ENCODE measurements around the gene SUN1. TPM values are rescaled to one million over a fixed set of nuclear protein-coding genes. Genes with fewer than 3 reads are reported as not detected.

The SUN1 gene
- total and polyA plus RNA-seq, 2 experiments from 2014 or later = 63.3 to 145 TPM

DNA sequence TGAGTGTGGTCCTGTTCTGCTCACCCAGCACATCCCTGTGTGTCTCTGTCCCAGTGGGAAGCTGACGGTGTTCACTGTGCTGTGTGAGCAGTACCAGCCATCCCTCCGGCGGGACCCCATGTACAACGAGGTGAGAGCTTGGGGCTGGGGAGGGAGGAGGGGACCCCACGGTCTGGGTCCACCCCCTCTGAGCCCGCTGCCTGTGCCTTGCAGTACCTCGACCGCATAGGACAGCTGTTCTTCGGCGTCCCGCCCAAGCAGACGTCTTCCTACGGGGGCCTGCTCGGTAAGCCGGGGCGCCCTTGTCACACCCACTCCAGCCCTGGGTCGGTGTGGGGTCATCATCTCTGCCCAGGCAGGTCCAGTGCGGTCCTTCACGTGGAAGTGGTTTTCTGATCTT lies 61.4 kb downstream of the SUN1 start:
- ATAC-seq (no peak), DNase-seq (ENCODE audit: low spot score) (no peak)
- Histone ChIP-seq H3K4me1 (ENCODE audit: insufficient read depth) (no peaks in the 10 kb centered on the region), H3K27me3 (ENCODE audit: insufficient read depth) (no peaks in the 10 kb centered on the region), H2AFZ (no peak overlapping the region), H3K79me2 (replicated peaks; ENCODE audit: insufficient read depth) (peaks cover 7% of the 10 kb centered on the region), H3K4me2 (no peak overlapping the region), H3K4me3 (no peak overlapping the region), H3K9me2 (ENCODE audit: insufficient read depth) (no peaks in the 10 kb centered on the region), H3F3A (replicated peaks; ENCODE audit: low read depth) (0 out of 2 replicates have a peak, but pooled peaks cover 4% of the 10 kb centered on the region), H3K27ac (ENCODE audit: low read depth) (no peak overlapping the region), H4K20me1 (replicated peaks; ENCODE audit: insufficient read depth) (no peaks in the 10 kb centered on the region; the same call in 1 of the 2 replicates), H3K36me3 (ENCODE audit: insufficient read depth) (0 out of 2 replicates have a peak, but pooled peaks cover 6% of the 10 kb centered on the region)
- no peak for TF ChIP-seq ZNF331 (CRISPR knock-in tag; IDR thresholded peaks at IDR 0.05; ENCODE audit: low read depth)
- TF ChIP-seq STAT1 (IDR thresholded peaks at IDR 0.05; ENCODE audit: unreplicated experiment) = no peak
- TF ChIP-seq, protein P1, sequence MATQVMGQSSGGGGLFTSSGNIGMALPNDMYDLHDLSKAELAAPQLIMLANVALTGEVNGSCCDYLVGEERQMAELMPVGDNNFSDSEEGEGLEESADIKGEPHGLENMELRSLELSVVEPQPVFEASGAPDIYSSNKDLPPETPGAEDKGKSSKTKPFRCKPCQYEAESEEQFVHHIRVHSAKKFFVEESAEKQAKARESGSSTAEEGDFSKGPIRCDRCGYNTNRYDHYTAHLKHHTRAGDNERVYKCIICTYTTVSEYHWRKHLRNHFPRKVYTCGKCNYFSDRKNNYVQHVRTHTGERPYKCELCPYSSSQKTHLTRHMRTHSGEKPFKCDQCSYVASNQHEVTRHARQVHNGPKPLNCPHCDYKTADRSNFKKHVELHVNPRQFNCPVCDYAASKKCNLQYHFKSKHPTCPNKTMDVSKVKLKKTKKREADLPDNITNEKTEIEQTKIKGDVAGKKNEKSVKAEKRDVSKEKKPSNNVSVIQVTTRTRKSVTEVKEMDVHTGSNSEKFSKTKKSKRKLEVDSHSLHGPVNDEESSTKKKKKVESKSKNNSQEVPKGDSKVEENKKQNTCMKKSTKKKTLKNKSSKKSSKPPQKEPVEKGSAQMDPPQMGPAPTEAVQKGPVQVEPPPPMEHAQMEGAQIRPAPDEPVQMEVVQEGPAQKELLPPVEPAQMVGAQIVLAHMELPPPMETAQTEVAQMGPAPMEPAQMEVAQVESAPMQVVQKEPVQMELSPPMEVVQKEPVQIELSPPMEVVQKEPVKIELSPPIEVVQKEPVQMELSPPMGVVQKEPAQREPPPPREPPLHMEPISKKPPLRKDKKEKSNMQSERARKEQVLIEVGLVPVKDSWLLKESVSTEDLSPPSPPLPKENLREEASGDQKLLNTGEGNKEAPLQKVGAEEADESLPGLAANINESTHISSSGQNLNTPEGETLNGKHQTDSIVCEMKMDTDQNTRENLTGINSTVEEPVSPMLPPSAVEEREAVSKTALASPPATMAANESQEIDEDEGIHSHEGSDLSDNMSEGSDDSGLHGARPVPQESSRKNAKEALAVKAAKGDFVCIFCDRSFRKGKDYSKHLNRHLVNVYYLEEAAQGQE (IDR thresholded peaks at IDR 0.05; ENCODE audit: unreplicated experiment) = no peak
- TF ChIP-seq, protein P2, sequence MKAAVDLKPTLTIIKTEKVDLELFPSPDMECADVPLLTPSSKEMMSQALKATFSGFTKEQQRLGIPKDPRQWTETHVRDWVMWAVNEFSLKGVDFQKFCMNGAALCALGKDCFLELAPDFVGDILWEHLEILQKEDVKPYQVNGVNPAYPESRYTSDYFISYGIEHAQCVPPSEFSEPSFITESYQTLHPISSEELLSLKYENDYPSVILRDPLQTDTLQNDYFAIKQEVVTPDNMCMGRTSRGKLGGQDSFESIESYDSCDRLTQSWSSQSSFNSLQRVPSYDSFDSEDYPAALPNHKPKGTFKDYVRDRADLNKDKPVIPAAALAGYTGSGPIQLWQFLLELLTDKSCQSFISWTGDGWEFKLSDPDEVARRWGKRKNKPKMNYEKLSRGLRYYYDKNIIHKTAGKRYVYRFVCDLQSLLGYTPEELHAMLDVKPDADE (IDR thresholded peaks at IDR 0.05) = no peak
- TF ChIP-seq, protein P3, sequence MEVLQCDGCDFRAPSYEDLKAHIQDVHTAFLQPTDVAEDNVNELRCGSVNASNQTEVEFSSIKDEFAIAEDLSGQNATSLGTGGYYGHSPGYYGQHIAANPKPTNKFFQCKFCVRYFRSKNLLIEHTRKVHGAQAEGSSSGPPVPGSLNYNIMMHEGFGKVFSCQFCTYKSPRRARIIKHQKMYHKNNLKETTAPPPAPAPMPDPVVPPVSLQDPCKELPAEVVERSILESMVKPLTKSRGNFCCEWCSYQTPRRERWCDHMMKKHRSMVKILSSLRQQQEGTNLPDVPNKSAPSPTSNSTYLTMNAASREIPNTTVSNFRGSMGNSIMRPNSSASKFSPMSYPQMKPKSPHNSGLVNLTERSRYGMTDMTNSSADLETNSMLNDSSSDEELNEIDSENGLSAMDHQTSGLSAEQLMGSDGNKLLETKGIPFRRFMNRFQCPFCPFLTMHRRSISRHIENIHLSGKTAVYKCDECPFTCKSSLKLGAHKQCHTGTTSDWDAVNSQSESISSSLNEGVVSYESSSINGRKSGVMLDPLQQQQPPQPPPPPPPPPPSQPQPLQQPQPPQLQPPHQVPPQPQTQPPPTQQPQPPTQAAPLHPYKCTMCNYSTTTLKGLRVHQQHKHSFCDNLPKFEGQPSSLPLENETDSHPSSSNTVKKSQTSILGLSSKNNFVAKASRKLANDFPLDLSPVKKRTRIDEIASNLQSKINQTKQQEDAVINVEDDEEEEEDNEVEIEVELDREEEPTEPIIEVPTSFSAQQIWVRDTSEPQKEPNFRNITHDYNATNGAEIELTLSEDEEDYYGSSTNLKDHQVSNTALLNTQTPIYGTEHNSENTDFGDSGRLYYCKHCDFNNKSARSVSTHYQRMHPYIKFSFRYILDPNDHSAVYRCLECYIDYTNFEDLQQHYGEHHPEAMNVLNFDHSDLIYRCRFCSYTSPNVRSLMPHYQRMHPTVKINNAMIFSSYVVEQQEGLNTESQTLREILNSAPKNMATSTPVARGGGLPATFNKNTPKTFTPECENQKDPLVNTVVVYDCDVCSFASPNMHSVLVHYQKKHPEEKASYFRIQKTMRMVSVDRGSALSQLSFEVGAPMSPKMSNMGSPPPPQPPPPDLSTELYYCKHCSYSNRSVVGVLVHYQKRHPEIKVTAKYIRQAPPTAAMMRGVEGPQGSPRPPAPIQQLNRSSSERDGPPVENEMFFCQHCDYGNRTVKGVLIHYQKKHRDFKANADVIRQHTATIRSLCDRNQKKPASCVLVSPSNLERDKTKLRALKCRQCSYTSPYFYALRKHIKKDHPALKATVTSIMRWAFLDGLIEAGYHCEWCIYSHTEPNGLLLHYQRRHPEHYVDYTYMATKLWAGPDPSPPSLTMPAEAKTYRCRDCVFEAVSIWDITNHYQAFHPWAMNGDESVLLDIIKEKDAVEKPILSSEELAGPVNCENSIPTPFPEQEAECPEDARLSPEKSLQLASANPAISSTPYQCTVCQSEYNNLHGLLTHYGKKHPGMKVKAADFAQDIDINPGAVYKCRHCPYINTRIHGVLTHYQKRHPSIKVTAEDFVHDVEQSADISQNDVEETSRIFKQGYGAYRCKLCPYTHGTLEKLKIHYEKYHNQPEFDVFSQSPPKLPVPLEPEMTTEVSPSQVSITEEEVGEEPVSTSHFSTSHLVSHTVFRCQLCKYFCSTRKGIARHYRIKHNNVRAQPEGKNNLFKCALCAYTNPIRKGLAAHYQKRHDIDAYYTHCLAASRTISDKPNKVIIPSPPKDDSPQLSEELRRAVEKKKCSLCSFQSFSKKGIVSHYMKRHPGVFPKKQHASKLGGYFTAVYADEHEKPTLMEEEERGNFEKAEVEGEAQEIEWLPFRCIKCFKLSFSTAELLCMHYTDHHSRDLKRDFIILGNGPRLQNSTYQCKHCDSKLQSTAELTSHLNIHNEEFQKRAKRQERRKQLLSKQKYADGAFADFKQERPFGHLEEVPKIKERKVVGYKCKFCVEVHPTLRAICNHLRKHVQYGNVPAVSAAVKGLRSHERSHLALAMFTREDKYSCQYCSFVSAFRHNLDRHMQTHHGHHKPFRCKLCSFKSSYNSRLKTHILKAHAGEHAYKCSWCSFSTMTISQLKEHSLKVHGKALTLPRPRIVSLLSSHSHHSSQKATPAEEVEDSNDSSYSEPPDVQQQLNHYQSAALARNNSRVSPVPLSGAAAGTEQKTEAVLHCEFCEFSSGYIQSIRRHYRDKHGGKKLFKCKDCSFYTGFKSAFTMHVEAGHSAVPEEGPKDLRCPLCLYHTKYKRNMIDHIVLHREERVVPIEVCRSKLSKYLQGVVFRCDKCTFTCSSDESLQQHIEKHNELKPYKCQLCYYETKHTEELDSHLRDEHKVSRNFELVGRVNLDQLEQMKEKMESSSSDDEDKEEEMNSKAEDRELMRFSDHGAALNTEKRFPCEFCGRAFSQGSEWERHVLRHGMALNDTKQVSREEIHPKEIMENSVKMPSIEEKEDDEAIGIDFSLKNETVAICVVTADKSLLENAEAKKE (CRISPR knock-in tag; IDR thresholded peaks at IDR 0.05) = no peak
- Mint-ChIP-seq H3K9me3 (no peaks in the 10 kb centered on the region; the same call in 2 of the 3 replicates), H3K27ac (no peak overlapping the region), H3K4me3 (no peak overlapping the region), H3K36me3 (ENCODE audit: low read depth) (peaks cover 64% of the 10 kb centered on the region), H3K4me1 (no peaks in the 10 kb centered on the region), H3K27me3 (ENCODE audit: insufficient read depth, low read depth, poor library complexity) (peaks cover 4% of the 10 kb centered on the region)

All from GM23338 (cell line).